ENCODE results near the gene CAMK2D.

Gene CAMK2D

DNA sequence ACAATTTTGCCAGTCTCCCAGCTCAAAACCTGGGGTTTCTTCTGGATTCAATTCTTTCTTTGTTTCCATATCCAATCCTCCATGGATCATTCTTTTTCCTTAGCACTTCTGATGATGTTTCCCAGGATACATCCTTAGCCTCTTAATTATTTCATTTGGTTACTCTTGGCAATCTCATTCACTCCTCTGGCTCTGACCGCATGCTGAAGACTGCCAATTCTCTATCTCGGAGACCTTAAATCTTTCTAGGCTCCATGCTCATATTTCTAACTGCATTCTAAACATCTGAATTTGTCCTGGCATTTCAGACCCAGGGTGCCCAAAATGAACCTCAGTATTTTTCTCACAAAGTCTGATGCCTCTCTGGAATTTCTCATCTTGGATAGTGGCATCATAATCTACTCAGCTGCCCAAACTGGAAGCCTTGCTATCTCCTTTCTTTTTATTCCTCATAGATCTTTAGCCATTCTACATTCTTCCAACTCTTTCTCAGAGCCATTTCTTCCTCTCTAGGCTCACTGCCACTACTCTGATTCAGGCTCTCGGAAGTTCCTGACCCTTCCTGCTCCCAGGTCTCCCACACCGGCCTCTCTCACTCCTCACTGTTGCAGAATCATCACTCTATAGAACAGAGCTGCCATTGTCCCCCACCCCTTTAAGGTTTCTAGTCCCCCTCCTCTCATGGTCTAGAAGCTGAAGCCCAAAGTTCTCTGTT, 290.2 kb downstream of the CAMK2D start:
- no peak for DNase-seq (ENCODE audit: low read depth)

DNA sequence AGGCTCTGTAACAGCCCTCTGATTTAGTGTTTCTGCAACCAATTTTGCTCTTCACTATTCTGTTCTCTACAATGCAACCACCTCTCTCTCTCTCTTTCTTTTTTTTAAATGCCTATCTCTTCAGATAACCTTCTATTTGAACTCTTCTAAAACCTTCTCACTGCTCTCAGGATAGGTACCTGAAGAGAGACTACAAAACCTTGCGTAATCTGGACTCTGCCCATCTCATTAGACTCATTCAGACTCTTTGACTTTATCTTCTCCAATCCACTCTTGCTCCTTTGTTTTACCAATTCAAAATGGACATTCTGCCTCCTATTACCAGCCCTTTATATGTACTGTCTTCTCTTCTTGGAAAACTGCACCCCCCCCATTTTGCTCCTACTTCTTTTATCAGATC, 291.6 kb downstream of the CAMK2D start:
- no peak for DNase-seq (ENCODE audit: low read depth)

DNA sequence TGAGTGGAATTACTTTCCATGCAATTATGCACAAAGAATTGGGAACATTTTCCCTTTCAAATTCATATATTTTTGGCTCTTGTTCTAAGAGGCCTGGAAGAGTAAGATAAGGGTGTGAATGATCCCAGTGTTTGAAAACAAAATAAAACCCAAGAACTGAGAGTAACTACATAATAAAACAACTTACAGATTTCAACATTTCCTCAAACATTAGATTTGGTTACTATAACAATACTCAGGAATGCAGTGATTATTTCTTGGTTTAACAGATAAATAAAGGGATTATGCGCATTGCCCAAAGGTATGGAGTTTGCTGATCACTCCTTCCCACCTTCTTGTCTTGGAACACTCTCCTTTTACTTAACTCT, 292.5 kb downstream of the CAMK2D start:
- DNase-seq (ENCODE audit: low read depth) = peak; percentile 68

DNA sequence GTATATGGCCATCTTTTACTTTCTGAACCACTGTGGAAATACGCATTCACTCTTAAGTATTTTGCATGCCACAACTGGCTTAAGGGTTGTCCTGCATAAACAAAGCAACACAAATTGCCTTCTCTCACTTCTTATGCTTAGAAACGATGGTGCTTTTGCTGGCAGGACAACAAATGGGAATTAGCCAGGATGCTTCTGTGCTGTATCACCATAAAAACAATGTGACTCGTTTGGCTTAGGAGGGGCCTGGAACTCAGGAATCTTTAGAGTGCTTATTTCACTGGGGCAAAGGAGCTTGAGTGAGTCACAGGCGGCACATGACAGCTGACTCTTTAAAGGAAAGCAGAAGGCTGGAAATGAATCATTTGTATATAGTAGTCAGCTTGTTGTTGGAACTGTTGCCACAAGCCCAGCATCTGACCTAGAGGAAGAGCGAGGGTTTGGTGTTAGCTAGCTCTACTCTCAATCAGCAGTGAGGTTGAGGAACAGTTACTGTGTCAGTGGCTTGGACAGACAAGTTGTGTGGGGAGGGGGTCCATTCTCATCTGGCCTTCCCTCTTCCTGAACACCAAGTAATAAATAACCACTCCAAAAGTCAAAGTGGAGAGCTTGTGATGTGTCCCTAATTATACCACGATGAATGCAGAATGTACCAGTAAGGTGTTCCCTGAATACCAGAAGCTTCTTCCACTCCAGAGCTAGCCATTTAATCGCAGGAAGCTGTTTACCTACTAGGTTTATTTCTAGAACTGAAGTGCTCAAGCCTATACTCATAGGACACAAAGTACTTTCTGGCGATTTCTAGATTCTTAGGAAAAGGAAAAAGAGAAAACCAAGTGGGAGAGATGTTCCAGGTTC, 293.1 kb downstream of the CAMK2D start:
- DNase-seq (ENCODE audit: low read depth) = peak; percentile 100

DNA sequence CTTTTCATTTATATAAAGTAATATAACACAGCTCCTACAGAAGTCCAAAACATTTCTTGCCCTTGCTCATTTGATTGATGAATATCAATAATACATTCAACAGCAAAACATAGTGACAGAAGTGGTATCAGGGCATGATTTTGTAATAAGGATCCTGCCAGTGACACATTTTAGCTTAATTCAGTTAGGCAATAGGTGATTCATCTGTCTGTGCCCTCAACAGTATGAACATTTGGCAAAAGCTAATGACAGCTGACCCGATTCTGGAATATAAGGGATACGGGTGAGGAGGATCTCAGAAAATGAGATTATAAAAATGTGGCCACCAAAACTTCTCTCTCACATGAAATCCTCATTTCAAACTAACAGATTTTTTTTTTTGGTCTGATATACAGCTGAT, 294.0 kb downstream of the CAMK2D start:
- peak; percentile 89 for DNase-seq (ENCODE audit: low read depth)

DNA sequence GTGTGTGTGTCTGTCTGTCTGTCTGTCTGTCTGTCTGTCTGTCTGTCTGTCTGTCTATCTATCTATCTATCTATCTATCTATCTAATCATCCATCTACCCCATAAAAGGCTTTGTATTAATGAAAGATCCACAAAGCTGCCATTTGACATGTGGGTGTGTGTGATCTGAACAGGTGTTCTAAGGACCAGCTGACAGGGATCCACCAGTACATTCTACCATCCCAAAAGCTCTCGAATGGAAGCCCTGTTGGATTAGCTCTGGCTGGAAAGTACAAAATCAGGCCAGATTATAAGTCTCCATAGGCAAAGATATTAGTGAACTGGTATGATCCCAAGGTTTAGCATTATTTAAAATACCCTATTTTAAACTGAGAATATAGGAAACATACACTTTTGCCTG, 299.3 kb downstream of the CAMK2D start:
- DNase-seq (ENCODE audit: low read depth) = no peak

DNA sequence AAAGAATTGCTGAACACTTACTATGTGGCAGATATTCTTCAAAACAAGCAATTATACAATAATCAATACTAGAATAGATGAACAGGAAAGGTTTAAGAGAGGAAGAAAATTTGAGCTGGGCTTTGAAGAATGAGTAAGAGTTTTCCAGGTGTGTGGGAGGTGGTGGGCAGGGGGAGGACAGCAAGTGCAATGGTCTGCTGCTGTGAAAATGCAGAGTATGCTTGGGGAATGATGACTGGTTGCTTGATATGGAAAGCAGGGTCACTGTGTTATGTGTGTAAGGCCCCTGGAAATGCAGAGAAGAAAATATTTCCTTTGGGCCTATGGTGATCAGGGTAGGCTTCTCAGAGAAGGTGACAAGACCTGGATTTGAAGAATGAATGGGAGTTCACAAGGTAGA, 300.3 kb downstream of the CAMK2D start:
- no peak for DNase-seq (ENCODE audit: low read depth)

DNA sequence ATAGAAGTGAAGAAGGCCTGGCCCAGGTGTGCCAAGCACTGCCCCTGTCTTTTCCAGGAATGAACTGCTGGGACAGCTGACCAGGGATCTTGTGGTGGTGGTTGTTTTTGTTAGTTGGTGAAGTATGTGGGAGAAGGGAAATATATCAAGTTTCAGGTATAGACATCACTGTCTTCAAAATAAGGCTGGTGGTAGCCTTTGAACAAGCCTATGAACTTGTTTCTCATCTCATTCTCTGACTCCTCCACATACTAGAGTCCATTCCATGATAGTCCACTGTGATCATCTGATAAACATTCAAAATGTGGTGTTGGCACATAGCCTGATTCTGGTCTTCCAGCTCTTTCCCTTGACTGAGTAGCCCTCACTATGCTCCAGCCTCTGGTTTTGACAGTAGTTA, 303.7 kb downstream of the CAMK2D start:
- no peak for DNase-seq (ENCODE audit: low read depth)

DNA sequence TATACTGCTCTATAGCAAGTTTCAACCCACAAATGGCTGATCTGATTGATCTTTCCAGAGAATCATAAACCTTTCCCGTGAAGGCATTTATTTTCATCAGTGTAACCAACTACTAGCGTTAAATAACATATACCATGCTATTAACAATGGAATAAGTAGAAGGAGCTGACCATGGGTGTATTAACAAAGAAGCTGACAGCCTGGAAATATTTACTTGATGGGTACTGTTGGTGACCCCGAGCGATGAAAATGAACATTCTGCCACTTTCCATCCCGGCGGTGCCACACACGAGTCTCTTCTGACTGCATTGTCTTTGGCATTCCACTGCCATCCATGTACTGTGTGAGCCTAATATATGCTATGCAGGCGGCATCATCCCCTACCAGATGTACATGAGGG, 304.4 kb downstream of the CAMK2D start:
- DNase-seq (ENCODE audit: low read depth) = no peak

DNA sequence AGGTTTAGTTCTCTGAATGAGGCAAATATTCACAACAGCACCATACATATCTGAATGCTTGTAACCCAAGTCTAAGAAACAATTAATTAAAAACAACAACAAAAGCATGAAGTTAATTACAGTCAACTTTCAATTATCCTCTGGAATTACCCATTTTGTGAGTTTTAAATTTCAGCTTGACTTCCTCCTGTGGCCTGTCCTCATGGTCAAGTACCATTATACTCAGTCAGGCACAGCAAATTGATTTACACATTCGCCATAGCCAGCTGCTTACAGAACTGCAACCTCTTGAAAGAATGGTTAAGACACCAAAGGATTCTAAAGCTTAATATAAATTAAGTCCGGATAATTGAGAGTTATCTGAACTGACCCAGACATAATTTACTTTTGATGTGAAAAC, 306.5 kb downstream of the CAMK2D start:
- no peak for DNase-seq (ENCODE audit: low read depth)

DNA sequence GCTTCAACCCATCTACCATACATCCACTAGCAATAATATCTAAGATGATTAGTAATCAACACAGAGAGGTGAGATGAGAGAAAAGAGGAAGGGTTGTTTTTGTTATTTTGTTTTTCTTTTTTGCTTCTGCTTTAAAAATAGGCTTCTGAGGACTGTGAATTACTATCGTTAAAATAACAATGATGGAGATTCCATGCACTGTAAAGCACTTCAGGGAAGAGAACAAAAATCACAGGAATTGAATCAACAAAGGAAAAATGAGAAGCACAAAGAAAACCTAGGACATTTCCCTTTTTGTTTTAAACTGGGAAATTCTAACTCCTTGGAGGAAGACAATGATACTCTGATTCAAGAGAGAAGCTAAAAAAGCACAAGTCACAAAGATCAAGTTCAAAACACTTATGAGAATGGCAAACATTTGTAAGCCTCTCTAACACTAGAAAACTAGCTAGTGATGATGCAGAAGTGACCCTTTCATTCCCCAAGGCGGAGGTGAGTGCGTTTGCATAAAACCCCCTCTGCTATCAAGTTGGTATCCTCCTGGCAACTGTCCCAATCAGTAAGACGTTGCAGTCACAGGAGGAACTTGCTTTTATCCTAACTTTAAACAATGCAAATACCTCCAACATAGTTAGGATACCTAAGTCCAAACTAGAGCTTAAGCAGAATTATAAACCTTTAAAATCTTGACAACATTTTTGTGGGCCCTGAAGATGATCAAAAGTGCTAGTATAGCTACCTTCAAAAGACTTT, 308.5 kb downstream of the CAMK2D start:
- peak; percentile 47 for DNase-seq (ENCODE audit: low read depth)

DNA sequence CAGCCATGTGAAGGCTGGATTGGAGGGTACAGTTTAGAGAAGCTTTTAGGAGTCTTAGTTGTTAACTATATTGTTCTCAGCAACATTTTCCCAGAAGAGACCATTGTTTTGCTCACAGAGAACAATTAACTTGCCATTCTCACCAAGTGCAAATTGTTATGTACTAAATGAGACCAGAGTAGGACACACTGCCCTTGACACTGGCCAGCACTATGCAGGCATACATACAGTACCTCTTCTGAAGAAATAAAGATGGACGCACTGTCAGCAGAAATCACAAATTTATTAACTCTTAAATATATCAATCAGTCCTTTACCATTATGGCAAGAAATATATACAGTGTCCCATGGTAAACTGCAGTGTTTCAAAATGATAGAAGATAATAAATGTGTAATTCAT, 309.4 kb downstream of the CAMK2D start:
- no peak for DNase-seq (ENCODE audit: low read depth)

DNA sequence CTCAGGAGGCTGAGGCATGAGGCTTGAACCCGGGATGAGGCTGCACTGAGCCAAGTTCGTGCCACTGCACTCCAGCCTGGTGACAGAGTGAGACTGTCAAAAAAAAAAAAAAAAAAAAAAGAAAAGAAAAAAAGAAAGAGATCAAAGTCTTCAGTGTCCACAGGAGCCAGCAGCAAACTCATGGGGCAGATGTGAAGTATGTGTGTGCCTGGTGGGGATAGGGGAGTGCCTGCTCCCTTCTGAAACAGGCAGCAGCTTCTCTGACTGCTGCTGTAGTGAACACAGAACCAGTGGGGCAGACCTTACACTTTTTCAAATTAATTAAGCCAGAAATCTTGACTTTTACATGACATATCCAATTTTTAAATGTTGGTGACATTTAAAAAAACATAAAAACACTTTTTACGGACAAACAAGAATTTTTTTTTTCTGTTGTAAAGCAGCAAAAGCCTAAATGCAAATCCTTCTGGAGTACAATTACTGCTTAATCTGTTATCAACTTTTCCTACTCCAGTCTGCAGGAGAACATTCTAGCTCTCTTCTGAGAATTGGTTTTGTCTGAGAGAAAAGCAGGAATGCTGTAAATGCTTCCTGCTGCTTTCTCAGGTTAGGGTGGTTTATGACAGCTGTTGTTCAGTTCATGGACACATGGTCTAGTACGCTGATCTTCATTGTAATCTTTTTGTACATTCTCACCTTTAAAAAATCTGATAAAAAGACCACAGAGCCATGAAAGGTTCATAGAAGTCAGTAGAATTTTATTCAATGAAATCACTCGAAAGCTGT, 311.1 kb downstream of the CAMK2D start:
- DNase-seq (ENCODE audit: low read depth) = no peak

DNA sequence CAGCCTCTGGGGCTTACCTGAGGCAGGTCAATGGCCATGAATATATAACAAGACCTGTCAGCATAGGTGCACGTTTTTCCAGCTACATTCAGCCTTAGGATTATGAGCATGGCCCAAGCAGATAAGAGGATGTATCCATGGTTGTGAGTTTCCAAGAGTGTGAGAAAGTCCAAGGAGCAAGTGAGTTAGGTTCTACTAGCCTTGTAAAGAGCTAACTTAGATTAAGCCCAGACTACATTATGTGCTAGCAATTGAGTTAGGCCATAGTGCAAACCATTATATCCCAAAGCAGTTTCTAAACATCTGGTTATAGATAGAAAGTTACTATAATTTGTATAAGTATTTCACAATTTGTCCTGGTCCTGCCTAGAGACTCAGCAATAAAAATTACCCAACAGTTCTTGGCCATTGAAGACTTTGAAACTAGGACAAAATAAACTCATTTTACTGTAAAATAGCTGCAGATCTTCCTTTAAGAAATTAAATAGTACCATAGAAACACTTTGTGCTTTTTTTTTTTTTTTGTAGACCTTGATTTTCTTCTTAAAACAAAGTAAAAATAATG, 312.0 kb downstream of the CAMK2D start:
- DNase-seq (ENCODE audit: low read depth) = peak; percentile 89

DNA sequence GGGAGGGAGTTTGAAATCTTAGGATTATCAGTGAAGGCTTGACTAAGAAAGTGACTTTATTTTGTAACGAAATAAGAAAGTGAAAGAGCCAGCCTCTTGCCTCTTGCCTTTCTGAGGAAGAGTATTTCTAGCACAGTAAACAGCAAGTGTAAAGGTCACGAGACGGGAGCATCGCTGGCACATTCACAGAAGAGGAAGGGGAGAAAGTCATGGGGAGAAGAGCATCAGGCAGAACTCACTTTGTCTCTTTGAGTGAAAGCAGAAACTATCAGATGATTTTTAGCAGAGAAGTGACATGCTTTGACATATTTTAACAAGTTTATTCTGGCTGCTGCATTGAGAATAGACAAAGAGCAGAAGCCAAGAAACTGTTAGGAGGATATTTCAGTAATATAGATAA, 313.8 kb downstream of the CAMK2D start:
- DNase-seq (ENCODE audit: low read depth) = no peak

DNA sequence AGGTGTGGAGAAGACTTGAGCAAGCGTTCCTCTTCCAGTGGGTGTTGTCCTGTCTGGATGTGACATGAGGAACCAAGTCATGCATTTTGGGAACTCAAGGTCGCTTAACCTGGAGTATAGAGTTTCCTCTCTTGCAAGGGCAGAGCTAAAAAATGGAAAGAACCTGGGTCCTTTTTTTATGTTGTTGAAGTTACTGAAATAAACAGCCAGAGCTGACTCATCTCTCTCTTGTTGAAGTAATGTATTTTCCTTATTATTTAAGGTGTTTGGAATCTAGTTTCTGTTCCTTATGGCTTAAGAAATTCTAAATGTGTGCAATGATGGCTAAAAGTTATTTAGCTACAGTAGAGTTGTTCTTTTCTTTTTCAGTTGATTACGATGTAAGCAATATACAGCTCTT, 314.5 kb downstream of the CAMK2D start:
- DNase-seq (ENCODE audit: low read depth) = no peak

DNA sequence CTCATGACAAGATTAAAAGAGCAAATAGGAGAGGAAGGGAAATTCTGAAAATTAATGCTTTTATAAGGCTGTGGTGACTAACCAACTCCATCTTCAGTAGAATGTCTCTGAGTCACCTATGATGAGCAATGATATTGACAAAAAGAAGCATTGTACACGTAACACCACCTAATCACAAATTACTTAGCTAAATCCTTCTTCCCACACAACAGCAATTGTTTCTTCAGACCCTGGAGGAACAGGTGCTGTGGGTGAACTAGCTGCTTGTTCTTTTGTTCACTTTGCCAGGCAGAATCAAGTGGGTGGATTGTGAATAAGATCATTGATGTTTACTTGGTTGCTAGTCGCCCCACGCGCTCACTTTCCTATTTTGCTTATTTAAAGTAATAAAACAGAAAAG, 315.5 kb downstream of the CAMK2D start:
- peak; percentile 59 for DNase-seq (ENCODE audit: low read depth)

DNA sequence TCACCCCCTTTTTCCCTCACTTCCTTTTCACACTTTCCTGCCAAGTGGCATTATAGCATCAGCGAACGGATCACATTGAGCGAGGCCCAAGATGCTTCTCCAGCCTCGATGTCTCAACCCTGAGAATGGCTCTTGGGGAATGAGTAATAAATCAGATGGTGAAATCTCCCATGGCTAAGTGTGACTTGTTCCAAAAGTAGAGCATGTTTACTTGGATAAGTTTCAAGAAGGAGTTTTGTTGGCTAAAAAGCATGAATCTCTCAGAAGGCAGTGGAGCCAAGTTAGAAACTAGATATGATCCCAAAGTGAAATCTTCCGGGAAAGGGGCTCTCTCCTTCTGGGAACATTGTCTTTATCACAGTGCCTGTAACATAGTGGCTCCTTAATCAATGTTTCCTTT, 316.3 kb downstream of the CAMK2D start:
- DNase-seq (ENCODE audit: low read depth) = peak; percentile 99

DNA sequence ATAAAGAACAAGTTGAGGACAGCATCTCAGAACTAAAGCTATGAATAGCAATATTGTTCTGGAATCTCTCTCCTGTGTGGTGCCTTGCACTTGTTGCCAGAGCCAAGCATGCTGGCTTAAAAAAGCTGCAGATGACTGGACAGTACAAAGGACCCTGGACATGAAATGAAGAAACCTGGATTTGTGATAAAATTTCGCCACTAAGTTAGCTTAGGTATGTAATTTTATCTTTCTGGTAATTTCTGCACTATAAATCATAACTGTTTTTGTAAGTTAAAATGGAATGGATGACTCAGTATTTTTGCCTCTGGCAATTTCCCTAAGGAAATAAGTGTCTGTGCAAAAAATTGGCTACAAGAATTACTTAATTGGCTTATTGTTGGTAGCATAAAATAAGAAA, 317.2 kb downstream of the CAMK2D start:
- peak; percentile 82 for DNase-seq (ENCODE audit: low read depth)

DNA sequence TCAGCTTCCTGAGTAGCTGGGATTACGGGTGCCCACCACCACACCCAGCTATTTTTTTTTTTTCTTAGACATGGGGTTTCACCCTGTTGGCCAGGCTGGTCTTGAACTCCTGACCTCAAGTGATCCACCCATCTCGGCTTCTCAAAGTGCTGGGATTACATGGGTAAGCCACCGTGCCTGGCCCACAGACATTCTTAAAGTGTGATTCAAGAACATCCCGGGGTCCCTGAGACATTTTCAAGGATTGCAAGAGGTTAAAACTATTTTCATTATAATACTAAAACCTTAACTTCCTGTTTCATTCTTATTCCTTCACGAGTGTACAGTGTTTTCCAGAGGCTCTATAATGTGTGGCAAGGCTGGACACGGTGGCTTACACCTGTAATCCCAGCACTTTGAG, 318.7 kb downstream of the CAMK2D start:
- no peak for DNase-seq (ENCODE audit: low read depth)

DNA sequence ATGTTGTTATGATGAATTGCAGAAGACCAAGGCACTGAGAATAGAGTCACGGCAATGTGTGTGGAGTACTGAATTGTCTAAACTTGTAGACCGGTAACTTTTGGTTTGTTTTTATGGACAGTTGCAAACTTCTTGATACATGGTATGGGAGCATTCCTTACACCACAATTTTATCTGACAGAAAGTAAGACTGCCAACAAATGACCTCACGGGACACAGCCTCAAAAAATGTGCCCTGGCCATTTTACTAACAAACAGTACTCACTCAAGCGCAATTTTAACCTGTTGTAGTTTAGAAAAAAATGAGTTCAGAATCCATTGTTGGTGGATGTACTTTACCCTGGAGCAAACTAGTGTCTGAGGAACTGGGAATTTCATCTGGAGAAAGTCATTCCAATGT, 321.2 kb downstream of the CAMK2D start:
- DNase-seq (ENCODE audit: low read depth) = no peak

DNA sequence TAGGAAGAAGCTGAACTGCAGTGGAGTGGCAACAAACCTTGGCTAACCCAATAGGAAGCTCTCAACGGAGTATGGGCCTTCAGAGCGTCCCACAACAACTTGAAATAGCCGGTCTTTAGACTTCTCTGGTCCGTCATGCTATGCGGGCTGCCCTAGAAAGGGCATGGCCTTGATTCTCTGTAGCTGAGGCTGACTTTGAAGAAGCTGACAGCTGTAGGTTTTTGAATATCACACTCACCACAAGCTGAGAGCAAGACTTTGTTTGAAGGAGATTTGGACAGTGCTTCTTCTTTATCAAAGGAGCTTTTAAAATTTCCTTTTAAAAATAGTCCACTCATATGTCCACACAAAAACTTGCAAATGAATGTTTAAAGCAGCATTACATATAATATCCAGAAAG, 322.9 kb downstream of the CAMK2D start:
- DNase-seq (ENCODE audit: low read depth) = no peak

Data from fibroblast of gingiva (primary cell).